HL-60 (cell line): ENCODE measurements around the gene PNPT1.
"Not testable (repeated sequence)": the region's sequence is repeated elsewhere in the genome, so short reads cannot be mapped to it uniquely, and the experiment has no call there.

ENCODE experiments used
- DNase-seq, 2 experiments: peaks; one replicate each; pipeline ENCODE4 v3.0.0-alpha.2; 2010 to 2020; ENCODE audit warnings: low read depth in 1 of 2, low spot score in 1 of 2
- H3K27ac ChIP-seq: fragments of 250-450 bp; sonication (Bioruptor Pico); replicated peaks from 2 replicates; pipeline ENCODE4 v1.5.1; 2020; ENCODE audit warnings: mild to moderate bottlenecking, moderate library complexity
- H3K27me3 ChIP-seq: fragments of 250-450 bp; sonication (Bioruptor Pico); 2 replicates; pipeline ENCODE4 v1.5.1; 2021; ENCODE audit warnings: mild to moderate bottlenecking, moderate library complexity; ENCODE audit not compliant: insufficient read depth, poor library complexity, severe bottlenecking
- H3K4me3 ChIP-seq: replicated peaks from 2 replicates; pipeline ENCODE4 v1.5.1; 2011; ENCODE audit warnings: mild to moderate bottlenecking, control low read depth, low read length; ENCODE audit not compliant: insufficient read depth
- GABPA ChIP-seq: IDR thresholded peaks from 2 replicates; pipeline ENCODE4 v1.6.1; 2012; ENCODE audit warnings: low read depth
- POLR2AphosphoS5 ChIP-seq: IDR thresholded peaks from 2 replicates; pipeline ENCODE4 v1.6.1; 2012; ENCODE audit warnings: low read depth
- SPI1 ChIP-seq: IDR thresholded peaks from 2 replicates; pipeline ENCODE4 v1.6.1; 2012; ENCODE audit warnings: low read depth, mild to moderate bottlenecking, borderline replicate concordance
- TF ChIP-seq, protein P1 (sequence below): IDR thresholded peaks from one replicate; pipeline ENCODE4 v1.5.1; 2011; ENCODE audit warnings: low read length, control low read depth, inconsistent platforms; ENCODE audit not compliant: insufficient read depth
- TF ChIP-seq, protein P2 (sequence below): IDR thresholded peaks from 2 replicates; pipeline ENCODE4 v1.6.1; 2012; ENCODE audit warnings: low read depth; ENCODE audit not compliant: insufficient replicate concordance

The PNPT1 gene

DNA sequence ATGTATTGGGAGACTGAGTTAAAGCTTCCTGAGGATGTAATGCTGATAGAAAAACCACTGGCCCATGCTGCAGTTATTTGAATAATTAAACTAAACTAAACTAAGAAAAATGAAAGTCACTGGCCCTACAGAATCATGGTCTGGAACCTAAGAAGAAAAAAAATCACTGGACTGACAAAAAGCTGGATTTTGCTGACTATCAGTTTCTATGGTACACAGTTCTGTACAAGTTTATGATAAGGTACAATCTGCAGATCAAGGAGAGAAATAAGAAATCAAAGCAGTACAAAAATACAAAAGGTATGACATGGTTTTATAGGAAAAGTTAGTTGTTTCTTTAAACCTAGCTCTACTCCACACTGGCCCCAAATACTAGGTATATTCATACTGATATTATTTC, 91.8 kb downstream of the PNPT1 start:
- Histone ChIP-seq H3K27me3 (no peaks in the 10 kb centered on the region), H3K4me3 (no peak overlapping the region), H3K27ac (no peak overlapping the region)
- TF ChIP-seq SPI1 = no peak
- TF ChIP-seq, protein P1, sequence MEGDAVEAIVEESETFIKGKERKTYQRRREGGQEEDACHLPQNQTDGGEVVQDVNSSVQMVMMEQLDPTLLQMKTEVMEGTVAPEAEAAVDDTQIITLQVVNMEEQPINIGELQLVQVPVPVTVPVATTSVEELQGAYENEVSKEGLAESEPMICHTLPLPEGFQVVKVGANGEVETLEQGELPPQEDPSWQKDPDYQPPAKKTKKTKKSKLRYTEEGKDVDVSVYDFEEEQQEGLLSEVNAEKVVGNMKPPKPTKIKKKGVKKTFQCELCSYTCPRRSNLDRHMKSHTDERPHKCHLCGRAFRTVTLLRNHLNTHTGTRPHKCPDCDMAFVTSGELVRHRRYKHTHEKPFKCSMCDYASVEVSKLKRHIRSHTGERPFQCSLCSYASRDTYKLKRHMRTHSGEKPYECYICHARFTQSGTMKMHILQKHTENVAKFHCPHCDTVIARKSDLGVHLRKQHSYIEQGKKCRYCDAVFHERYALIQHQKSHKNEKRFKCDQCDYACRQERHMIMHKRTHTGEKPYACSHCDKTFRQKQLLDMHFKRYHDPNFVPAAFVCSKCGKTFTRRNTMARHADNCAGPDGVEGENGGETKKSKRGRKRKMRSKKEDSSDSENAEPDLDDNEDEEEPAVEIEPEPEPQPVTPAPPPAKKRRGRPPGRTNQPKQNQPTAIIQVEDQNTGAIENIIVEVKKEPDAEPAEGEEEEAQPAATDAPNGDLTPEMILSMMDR = no peak
- TF ChIP-seq, protein P2, sequence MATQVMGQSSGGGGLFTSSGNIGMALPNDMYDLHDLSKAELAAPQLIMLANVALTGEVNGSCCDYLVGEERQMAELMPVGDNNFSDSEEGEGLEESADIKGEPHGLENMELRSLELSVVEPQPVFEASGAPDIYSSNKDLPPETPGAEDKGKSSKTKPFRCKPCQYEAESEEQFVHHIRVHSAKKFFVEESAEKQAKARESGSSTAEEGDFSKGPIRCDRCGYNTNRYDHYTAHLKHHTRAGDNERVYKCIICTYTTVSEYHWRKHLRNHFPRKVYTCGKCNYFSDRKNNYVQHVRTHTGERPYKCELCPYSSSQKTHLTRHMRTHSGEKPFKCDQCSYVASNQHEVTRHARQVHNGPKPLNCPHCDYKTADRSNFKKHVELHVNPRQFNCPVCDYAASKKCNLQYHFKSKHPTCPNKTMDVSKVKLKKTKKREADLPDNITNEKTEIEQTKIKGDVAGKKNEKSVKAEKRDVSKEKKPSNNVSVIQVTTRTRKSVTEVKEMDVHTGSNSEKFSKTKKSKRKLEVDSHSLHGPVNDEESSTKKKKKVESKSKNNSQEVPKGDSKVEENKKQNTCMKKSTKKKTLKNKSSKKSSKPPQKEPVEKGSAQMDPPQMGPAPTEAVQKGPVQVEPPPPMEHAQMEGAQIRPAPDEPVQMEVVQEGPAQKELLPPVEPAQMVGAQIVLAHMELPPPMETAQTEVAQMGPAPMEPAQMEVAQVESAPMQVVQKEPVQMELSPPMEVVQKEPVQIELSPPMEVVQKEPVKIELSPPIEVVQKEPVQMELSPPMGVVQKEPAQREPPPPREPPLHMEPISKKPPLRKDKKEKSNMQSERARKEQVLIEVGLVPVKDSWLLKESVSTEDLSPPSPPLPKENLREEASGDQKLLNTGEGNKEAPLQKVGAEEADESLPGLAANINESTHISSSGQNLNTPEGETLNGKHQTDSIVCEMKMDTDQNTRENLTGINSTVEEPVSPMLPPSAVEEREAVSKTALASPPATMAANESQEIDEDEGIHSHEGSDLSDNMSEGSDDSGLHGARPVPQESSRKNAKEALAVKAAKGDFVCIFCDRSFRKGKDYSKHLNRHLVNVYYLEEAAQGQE = no peak
- no peak for DNase-seq

DNA sequence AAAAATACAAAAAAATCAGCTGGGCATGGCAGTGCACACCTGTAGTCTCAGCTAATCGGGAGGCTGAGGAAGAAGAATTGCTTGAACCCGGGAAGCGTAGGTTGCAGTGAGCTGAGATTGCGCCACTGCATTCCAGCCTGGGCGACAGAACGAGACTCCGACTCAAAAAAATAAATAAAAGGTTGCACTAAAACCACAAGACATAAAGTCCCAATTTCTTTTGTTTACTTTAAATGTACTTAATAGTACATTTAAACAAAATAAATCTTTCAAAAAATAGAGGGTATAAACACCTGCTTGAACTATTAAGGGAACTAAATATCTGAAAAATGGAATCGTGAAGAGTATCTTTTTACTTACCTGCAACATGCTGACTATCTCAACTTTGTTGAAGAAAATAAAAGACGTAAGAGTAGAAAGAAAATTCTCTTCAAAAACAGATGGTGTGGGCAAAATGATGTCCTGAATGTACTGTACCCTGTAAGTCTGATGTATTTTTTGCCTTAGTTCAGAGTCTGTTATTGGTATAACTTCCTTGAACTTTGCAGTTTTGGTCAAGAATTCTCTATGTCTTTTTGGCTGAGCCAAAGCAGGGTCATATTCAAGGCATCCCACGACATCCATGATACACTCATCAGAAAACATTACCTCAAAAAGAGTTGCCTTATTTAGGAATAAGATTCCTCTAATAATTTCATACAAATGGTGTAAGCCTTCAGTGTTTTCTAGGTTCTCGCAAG, 95.4 kb downstream of the PNPT1 start:
- DNase-seq = no peak
- TF ChIP-seq, protein P1 = no peak
- TF ChIP-seq POLR2AphosphoS5 = no peak
- no peak for TF ChIP-seq GABPA
- TF ChIP-seq, protein P2 = no peak
- no peak for TF ChIP-seq SPI1
- Histone ChIP-seq H3K27ac (no peak overlapping the region), H3K4me3 (no peak overlapping the region), H3K27me3 (no peaks in the 10 kb centered on the region)

DNA sequence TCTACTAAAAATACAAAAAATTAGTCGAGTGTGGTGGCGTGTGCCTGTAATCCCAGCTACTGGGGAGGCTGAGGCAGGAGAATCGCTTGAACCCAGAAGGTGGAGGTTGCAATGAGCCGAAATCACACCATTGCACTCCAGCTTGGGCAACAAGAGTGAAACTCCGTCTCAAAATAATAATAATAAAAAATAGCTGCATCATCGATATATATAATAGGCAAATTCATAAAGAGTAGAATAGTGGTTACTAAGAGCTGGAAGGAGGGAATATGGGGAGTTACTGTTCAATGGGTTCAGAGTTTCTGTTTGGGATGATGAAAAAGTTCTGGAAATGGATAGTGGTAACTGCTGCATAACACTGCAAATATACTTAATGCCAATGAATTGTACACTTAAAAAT, 96.8 kb downstream of the PNPT1 start:
- not testable (repeated sequence) for H3K27me3 ChIP-seq, H3K4me3 ChIP-seq, H3K27ac ChIP-seq, DNase-seq

DNA sequence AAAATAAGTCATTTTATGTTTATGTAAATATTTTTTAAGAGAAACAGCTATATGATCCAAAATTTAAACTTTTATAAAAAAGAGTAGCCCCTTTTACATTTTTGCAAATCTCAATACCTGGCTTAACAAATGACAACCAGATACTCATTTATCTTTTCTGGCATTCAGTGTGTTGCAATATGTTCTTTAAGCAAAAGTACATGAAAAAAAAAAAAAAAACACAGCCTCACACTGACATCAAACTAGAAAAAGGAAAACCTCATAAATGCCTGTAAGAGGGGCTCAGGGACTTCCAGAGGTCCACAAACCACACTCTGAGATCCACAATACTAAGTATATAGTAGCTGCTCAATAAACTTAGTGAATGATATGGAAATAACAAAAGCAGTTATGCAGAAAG, 98.1 kb downstream of the PNPT1 start:
- Histone ChIP-seq H3K27ac (no peak overlapping the region), H3K4me3 (no peak overlapping the region), H3K27me3 (no peaks in the 10 kb centered on the region)
- TF ChIP-seq GABPA = no peak
- TF ChIP-seq, protein P1 = no peak
- TF ChIP-seq SPI1 = no peak
- TF ChIP-seq, protein P2 = no peak
- no peak for TF ChIP-seq POLR2AphosphoS5
- DNase-seq = no peak
